ENCODE measurements around the gene HAP1. TPM values are rescaled to one million over a fixed set of nuclear protein-coding genes. Genes with fewer than 3 reads are reported as not detected.
"Not testable (repeated sequence)": the region's sequence is repeated elsewhere in the genome, so short reads cannot be mapped to it uniquely, and the experiment has no call there.

The HAP1 gene
- total RNA-seq, 1 donor from 2014 or later, result not detected

GRCh38 chr17:41697122-41697962 lies 37.1 kb downstream of the HAP1 start:
- ATAC-seq (peak; percentile 88), DNase-seq (peak; percentile 79)
- intact Hi-C loops (cut with micrococcal nuclease), result no loop called here

DNA sequence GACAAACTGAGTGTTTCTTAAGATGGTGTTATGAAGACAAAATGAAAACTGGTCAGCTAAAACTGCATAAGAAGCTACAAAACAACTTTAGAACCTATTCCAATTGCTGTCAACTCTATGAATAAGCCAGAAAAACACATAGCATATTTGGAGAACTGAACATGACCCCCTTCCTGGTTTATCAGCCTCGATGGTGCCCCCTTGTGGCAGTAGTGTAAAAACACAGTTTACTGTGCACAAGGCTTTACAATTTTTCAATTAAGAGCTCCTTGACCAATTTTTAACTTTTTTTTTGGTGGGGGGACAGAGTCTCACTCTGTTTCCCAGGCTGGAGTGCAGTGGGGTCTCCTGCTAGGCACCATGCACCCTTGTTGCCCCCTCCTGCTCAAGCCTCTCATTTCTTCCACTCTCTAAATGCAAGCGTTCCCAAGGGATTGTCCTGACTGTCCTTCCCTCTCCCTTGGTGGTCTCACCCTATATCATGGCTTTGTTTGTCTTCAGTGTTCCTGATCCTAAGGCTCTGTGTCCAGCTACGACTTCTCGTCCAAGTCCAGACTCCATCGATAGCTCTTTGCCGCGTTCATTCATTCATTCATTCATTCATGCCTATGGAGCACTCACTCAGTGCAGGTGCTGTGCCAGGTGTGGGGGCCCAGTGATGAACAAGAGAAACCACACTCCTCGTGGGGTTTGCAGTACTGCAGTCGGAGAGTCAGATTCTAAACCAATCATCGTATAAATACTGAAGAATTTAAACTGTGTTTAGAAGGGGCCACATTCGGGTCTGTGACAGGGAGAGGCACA lies 38.3 kb downstream of the HAP1 start:
- DNase-seq (no peak), ATAC-seq (peak; percentile 30)
- intact Hi-C loops (cut with micrococcal nuclease), result no loop called here

- intact Hi-C loops (cut with micrococcal nuclease), result no loop called here
- no peak for ATAC-seq
- no peak for DNase-seq
Measured at GRCh38 chr17:41695134-41695661, 39.2 kb downstream of the HAP1 start.

- intact Hi-C loops (cut with micrococcal nuclease), result no loop called here
- ATAC-seq, result no peak
- DNase-seq, result no peak
Measured at GRCh38 chr17:41692722-41693521, 41.5 kb downstream of the HAP1 start.

DNA sequence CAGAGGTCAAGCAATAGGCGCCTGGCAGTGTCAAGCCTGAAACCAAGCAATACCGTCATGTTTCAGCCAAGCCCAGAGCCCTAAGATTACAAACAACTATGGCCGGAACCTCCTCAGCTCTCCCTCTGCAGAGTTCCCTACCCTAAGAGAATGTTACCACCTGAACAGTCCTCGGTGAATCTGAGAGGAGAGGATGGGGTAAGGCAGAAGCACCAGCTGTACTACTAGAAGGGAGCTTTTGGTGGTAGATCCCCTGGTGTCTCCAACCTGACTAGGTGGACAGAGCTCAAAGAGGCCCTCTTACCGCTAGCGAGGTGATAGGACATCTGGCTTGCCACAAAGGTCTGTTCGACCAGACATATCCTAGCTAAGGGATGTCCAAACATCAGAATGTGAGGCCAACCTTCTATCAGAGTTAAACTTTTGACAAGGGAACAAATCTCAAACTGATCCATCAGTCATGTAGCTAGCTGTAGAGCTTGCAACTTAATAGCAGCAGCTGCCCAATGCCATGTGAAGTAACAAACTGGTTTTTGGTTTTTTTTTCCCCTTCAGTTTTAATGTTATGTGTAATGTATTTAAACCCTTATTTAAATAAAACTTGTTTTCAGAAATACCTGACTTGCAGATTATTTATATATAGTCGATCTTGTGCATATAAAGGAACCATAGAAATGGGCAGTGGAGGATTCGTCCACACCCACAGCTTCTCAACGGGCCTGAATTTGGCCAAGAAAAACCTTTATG lies 43.2 kb downstream of the HAP1 start:
- intact Hi-C loops (cut with micrococcal nuclease), result no loop called here
- DNase-seq (no peak), ATAC-seq (no peak)

- DNase-seq (no peak), ATAC-seq (no peak)
- intact Hi-C loops (cut with micrococcal nuclease), result no loop called here
Measured at GRCh38 chr17:41690497-41690896, 43.9 kb downstream of the HAP1 start.

DNA sequence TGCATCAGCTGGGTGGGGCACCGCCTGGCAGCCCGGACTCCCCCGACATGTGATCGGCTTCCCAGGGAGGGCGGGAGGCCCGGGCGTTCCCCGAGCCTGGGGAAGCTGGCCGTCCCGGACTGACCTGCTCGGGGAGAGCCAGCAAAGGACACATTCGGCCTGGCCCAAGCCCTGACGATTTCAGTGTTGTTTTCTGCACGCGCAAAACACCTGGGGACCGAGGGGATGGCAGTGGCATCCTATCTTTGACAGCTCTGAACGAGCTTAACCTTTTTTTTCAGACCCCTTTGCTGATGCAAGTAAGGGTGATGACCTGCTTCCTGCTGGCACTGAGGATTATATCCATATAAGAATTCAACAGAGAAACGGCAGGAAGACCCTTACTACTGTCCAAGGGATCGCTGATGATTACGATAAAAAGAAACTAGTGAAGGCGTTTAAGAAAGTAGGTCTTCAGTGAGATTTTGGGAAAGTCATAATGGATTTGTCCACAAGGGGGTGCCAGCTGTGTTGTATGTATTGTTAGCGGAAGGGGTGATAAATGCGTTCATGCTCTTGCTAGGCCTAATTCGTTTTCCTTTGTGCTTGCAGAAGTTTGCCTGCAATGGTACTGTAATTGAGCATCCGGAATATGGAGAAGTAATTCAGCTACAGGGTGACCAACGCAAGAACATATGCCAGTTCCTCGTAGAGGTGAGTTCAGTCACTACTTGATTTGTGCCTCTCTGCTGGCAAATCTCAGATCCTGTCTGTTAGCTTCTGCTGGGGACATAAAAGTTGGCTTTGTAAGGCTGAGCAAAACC lies 44.7 kb downstream of the HAP1 start:
- ATAC-seq (no peak), DNase-seq (no peak)
- intact Hi-C loops (cut with micrococcal nuclease), result no loop called here

GRCh38 chr17:41688641-41689496 lies 45.6 kb downstream of the HAP1 start, which contains the start of gene EIF1:
Gene EIF1, plus strand, starts transcription at chr17:41688885. Its CDS starts 154 bp downstream, at chr17:41689039.
- peak; percentile 91 for ATAC-seq
- DNase-seq, result peak; percentile 100
- intact Hi-C loops (cut with micrococcal nuclease), result no loop called here

- intact Hi-C loops (cut with micrococcal nuclease), result no loop called here
- DNase-seq, result peak; percentile 63
- ATAC-seq, result no peak
Measured at GRCh38 chr17:41687828-41688640, 46.4 kb downstream of the HAP1 start.

- ATAC-seq (no peak), DNase-seq (no peak)
- intact Hi-C loops (cut with micrococcal nuclease), result no loop called here
Measured at GRCh38 chr17:41686281-41686680, 48.2 kb downstream of the HAP1 start.

- intact Hi-C loops (cut with micrococcal nuclease); DNase-seq; ATAC-seq: not testable (repeated sequence)
Measured at GRCh38 chr17:41685753-41686152, 48.7 kb downstream of the HAP1 start.

- intact Hi-C loops (cut with micrococcal nuclease), result no loop called here
Measured at GRCh38 chr17:41684035-41684434, 50.4 kb downstream of the HAP1 start.

DNA sequence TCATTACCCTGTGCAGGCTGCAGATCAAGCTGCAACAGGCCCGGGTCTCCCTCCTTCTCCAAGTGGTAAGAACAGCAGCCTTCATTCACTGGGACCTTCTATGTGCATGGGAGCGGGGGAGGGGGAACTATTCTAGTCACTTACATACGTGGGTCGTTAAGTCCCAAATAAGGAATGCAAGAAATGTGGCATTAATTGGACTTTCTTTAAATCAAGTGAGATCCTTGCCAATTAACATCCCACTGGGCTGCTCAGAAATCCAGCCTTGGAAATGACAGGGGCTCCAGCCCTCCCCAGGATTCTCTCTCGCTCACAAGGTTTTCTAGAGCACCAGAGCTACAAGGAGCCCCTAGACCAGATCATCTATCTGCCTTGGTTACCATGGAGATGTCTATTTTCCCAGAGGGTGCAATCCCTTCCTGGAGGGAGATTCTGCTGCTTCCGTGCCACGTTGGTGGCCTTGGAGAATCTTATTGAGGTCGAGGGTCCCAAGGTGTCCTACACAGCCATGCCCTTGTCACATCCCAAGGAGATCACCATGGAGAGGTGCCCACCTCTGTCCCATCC lies 50.9 kb downstream of the HAP1 start:
- ATAC-seq (no peak), DNase-seq (no peak)
- intact Hi-C loops (cut with micrococcal nuclease), result no loop called here

More at GRCh38 chr17:41684035-41684434, 50.4 kb downstream of the HAP1 start:
- DNase-seq (no peak), ATAC-seq (no peak)

DNA sequence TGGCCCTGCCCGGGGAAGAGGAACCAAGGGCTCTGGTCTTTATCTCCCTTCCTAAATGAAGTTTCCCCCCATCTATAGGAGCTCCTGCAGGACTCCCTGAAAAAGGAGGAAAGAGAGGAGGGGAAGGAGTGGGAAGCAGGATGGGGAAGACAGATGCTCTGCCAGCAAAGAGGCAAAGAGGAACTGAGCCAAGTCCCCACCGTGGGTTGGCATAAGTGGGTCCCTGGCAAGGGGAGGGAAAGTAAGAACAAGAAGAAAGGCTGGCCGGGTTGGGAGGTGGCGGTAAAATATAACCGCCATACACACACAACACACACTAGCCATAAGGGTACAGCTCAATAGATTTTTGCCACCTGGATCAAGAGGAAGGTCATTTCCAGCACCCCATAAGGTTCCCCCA lies 51.8 kb downstream of the HAP1 start:
- intact Hi-C loops (cut with micrococcal nuclease), result no loop called here
- no peak for ATAC-seq

GRCh38 chr17:41681776-41682175 lies 52.7 kb downstream of the HAP1 start:
- DNase-seq, result no peak
- ATAC-seq, result no peak
- intact Hi-C loops (cut with micrococcal nuclease), result no loop called here

More for the DNA sequence above, 51.8 kb downstream of the HAP1 start:
- no peak for DNase-seq

Data from left ventricle myocardium superior (tissue), 1 donor.